Lower lobe of right lung (tissue), 2 donors: Measurements from ENCODE around the gene DNAJC6. TPM values are rescaled to one million over a fixed set of nuclear protein-coding genes. Genes with fewer than 3 reads are reported as not detected.
A peak's percentile ranks its signal among the peaks of the same experiment; 100 is the strongest.

ENCODE experiments used
- ATAC-seq, 2 donors: fragments of 200-7000 bp; cut with Tn5 transposase; one replicate each; pipeline ENCODE4 v1.9.1; 2020 to 2022; ENCODE audit warnings: mild to moderate bottlenecking in 2 of 2, moderate library complexity in 2 of 2
- DNase-seq: peaks from one replicate; pipeline ENCODE4 v3.0.0-alpha.2; 2020
- H3K27ac ChIP-seq: fragments of 200-600 bp; one replicate; pipeline ENCODE4 v1.8.0; 2022
- H3K27me3 ChIP-seq: fragments of 200-600 bp; one replicate; pipeline ENCODE4 v1.8.0; 2022; ENCODE audit warnings: low read depth
- H3K36me3 ChIP-seq: fragments of 200-600 bp; one replicate; pipeline ENCODE4 v1.8.0; 2022; ENCODE audit warnings: mild to moderate bottlenecking
- H3K4me1 ChIP-seq: fragments of 200-600 bp; one replicate; pipeline ENCODE4 v1.8.0; 2022
- H3K4me3 ChIP-seq: fragments of 200-600 bp; one replicate; pipeline ENCODE4 v1.8.0; 2022; ENCODE audit warnings: mild to moderate bottlenecking
- H3K9me3 ChIP-seq: fragments of 200-600 bp; one replicate; pipeline ENCODE4 v1.8.0; 2022
- CTCF ChIP-seq: fragments of 200-600 bp; IDR thresholded peaks from one replicate; pipeline ENCODE4 v1.8.0; 2022; ENCODE audit warnings: antibody characterized with exemption, mild to moderate bottlenecking
- intact Hi-C: fragments of 100-400 bp; cut with DNase I; formaldehyde crosslinking; loops from one replicate; pipeline ENCODE4 v1.11.0; 2022
- long read RNA-seq: library from polyadenylated mRNA; unstranded; transcript quantifications from one replicate; pipeline ENCODE4 v2.0.0, GENCODE V29; 2021
- total RNA-seq: library from RNA; stranded (reverse); fragmentation: NEBNext Ultra II Directional; extraction: Animal tissue kit (Norgen Biotek cat#: 25700); gene quantifications from one replicate; pipeline ENCODE4 v1.2.1, GENCODE V29; 2021
- donor health status: DM: no; HTN: yes; CAD: no; lungs with severe emphysema.

Gene DNAJC6
- total RNA-seq, result 10.5 TPM
- long read RNA-seq, partial matches to known transcripts, result 5 of 7 reads
- long read RNA-seq, other reads (novel, unspliced or antisense), result 2 of 7 reads

- DNase-seq, result peak; percentile 75
- Histone ChIP-seq H3K27me3 (peaks cover 10% of the 10 kb centered on the region), H3K4me3 (peak within 1 kb of the TSS; percentile 45)
These were observed at the start of gene DNAJC6 for GRCh38 chr1:65309304-65310077. DNAJC6 (plus strand) TSS chr1:65309543; CDS start chr1:65309746, 203 bp downstream.

GRCh38 chr1:65259816-65260215, 49.5 kb upstream of the DNAJC6 start:
- intact Hi-C loops, result no loop called here
- no peaks in the 10 kb centered on the region for H3K27me3 ChIP-seq
- no peak for ATAC-seq
- no peak for TF ChIP-seq CTCF
- no peaks in the 10 kb centered on the region for H3K36me3 ChIP-seq
- H3K9me3 ChIP-seq, result no peaks in the 10 kb centered on the region
- peaks cover 15% of the 10 kb centered on the region for H3K4me1 ChIP-seq
- no peak overlapping the region for H3K27ac ChIP-seq
- DNase-seq, result no peak
- no peak overlapping the region for H3K4me3 ChIP-seq

More at GRCh38 chr1:65309304-65310077, at the start of gene DNAJC6:
- intact Hi-C loops, result no loop called here
- ATAC-seq, result peak; percentile 98 to 99
- no peaks in the 10 kb centered on the region for H3K36me3 ChIP-seq
- peaks cover 4% of the 10 kb centered on the region for H3K4me1 ChIP-seq
- no peak within 1 kb of the TSS for H3K27ac ChIP-seq
- no peaks in the 10 kb centered on the region for H3K9me3 ChIP-seq
- no peak for TF ChIP-seq CTCF

- DNase-seq (no peak), ATAC-seq (no peak)
- no peak overlapping the region for H3K27ac ChIP-seq
- H3K9me3 ChIP-seq, result no peaks in the 10 kb centered on the region
- intact Hi-C loops, result no loop called here
- H3K4me1 ChIP-seq, result peaks cover 16% of the 10 kb centered on the region
- TF ChIP-seq CTCF, result no peak
- H3K4me3 ChIP-seq, result no peak overlapping the region
- H3K27me3 ChIP-seq, result peaks cover 6% of the 10 kb centered on the region
- H3K36me3 ChIP-seq, result no peaks in the 10 kb centered on the region
These were observed 48.4 kb upstream of the DNAJC6 start for GRCh38 chr1:65260851-65261473.

GRCh38 chr1:65263286-65263685, 46.1 kb upstream of the DNAJC6 start:
- Histone ChIP-seq H3K9me3 (no peaks in the 10 kb centered on the region), H3K27ac (no peak overlapping the region), H3K4me3 (no peak overlapping the region), H3K36me3 (no peaks in the 10 kb centered on the region), H3K4me1 (peaks cover 23% of the 10 kb centered on the region), H3K27me3 (peaks cover 7% of the 10 kb centered on the region)
- TF ChIP-seq CTCF, result no peak
- DNase-seq, result no peak
- intact Hi-C loops, result no loop called here
- no peak for ATAC-seq

DNA sequence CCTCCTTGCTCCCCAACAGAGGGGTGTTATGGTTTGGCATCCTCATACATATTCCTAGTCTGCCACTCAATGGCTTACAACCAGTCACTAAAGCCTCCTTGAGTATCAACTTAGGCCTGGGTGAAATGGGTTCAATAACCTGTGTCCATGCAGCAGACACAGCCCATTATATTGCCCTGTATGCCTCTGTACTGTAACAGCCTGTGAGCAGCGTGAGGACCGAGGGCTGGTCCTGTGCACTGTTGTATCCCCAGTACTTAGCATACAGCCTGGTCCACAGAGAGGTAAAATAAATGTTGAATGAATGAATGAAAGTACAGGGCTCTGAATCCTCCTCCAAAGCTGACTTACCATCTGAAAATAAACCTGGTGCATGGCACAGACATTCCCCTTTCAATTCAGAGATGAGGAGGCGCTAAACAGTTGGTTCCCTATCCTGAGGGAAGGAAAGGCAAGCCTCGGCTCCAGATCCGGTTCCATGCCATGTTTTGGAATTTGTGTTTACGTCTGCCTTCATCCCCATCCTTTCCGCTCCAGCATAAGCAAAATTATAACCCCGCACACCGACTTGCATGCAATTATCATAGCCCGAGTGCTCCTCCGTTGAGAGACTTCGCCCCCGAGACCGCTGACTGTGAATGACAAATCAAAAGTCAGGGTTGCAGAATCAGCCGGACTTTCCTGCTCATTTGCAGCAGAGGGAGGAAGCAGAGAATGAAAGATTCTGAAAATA, 45.0 kb upstream of the DNAJC6 start:
- H3K9me3 ChIP-seq, result no peaks in the 10 kb centered on the region
- no peak for TF ChIP-seq CTCF
- H3K4me1 ChIP-seq, result peaks cover 23% of the 10 kb centered on the region
- peak overlapping the region; percentile 59 for H3K4me3 ChIP-seq
- ATAC-seq, result peak in 1 of 2 donors; percentile 30
- H3K27me3 ChIP-seq, result peaks cover 7% of the 10 kb centered on the region
- no peak overlapping the region for H3K27ac ChIP-seq
- no peaks in the 10 kb centered on the region for H3K36me3 ChIP-seq
- no peak for DNase-seq
- intact Hi-C loops, result no loop called here
